GM10266 (cell line): ENCODE measurements around the gene EIF4E3.

Source experiments
- DNase-seq: peaks from one replicate; pipeline ENCODE4 v3.0.0; 2012; ENCODE audit errors: extremely low spot score
- TF ChIP-seq, protein P1 (sequence below): IDR thresholded peaks from 2 replicates; pipeline ENCODE4 v1.5.1; 2012; ENCODE audit warnings: mild to moderate bottlenecking, low read depth; ENCODE audit not compliant: control insufficient read depth, insufficient read depth; ENCODE audit errors: missing control alignments

The EIF4E3 gene

DNA sequence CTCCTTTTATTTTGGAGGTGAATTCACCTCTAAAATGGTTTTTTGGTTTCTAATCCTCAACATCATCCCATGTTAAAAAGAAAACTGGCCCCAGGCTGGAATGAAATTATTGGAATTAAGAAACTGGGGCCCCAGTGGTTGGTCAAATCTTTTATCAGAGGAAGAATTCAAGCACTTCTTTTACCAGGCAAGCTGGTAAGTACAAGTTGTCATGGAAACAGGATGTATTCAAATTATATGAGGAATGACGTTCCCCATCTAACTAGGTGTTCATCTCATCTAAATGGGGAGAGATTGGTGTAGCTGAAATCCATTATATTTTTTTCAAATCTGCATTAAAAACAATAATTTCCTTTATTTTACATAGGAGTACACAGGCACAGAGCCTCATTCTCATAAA lies 9.7 kb upstream of the EIF4E3 start:
- DNase-seq: no peak
- TF ChIP-seq, protein P1, sequence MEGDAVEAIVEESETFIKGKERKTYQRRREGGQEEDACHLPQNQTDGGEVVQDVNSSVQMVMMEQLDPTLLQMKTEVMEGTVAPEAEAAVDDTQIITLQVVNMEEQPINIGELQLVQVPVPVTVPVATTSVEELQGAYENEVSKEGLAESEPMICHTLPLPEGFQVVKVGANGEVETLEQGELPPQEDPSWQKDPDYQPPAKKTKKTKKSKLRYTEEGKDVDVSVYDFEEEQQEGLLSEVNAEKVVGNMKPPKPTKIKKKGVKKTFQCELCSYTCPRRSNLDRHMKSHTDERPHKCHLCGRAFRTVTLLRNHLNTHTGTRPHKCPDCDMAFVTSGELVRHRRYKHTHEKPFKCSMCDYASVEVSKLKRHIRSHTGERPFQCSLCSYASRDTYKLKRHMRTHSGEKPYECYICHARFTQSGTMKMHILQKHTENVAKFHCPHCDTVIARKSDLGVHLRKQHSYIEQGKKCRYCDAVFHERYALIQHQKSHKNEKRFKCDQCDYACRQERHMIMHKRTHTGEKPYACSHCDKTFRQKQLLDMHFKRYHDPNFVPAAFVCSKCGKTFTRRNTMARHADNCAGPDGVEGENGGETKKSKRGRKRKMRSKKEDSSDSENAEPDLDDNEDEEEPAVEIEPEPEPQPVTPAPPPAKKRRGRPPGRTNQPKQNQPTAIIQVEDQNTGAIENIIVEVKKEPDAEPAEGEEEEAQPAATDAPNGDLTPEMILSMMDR: no peak

DNA sequence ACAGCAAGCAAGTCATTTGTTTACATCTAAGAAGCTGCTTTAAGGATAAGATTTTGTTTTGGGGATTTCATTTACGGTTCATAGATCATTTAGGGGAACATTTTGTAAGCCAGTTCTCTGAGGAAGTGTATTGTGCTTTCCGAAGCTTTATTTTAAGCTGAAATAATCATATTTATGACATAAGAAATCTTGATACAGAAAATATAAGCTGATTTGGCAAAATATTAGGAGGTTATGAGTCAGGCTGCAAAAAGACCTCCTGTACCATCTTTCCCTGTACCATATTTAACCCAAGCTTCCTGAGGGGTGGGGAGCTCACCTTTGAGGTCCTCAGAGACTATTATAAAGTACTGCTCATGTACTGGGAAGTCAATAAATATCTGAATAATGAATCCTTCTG lies 8.1 kb upstream of the EIF4E3 start:
- TF ChIP-seq, protein P1: no peak

GRCh38 chr3:71732637-71733036 lies 7.4 kb upstream of the EIF4E3 start:
- TF ChIP-seq, protein P1: no peak
- DNase-seq: no peak

More for the DNA sequence above, 8.1 kb upstream of the EIF4E3 start:
- no peak for DNase-seq

DNA sequence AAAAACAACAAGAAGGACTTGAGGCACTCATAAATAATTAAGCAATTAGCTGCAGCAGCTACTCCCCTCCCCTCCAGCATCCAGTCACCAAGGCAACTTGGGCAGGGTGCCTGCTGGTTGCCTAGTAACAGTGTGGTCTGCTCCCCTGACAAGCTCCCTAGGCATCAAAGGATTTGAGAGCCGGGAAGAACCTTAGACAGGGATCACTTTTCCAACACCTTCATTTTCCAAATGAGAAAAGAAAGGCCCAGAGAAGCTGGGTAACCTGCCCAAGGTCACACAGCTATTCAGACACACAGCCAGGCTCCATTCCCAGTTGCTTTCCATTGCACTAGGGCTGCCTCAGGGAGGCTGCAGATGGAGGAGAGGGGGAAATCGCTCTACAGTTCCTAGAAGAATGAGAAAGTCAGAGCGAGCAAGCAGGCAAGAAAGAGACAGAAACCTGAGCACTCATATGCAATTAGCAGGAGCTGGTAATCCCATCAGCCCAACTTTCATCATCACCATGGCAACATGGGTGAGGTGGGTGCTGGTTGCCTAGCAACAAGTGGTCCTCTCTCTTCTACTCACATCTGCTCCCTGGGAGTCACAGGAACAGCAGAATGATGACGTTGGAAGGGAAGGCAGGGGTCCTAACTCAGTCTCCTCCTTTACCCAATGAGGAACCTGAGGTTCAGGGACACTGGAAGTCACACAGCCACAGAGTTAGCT lies 3.6 kb upstream of the EIF4E3 start:
- TF ChIP-seq, protein P1: no peak
- DNase-seq: no peak

DNA sequence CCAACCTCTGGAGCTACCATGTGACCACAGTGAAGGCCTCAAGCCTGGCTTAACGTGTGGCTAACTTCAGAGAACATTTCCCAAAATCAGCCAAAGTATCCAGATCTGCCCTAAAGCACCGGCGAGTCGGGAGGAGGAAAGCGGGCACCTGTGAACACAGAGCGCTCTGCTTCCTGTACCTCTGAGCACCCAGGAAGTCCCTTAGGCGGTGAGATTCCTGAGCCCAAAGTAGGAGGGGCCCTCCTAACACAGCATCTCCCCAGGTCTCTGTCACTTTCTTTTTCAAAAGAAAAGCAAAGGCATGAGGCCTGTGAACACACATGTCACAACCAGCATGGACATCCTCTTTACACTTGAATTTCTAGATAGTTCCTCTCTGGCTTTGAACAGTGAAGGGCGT lies 944 bp upstream of the EIF4E3 start:
- no peak for DNase-seq
- TF ChIP-seq, protein P1: no peak

- TF ChIP-seq, protein P1: no peak
- peak; percentile 55 for DNase-seq
These were observed 475 bp downstream of the EIF4E3 start for GRCh38 chr3:71724584-71725270.

GRCh38 chr3:71724171-71724453 lies 1.1 kb downstream of the EIF4E3 start:
- TF ChIP-seq, protein P1: no peak
- no peak for DNase-seq
